Activated CD8-positive, alpha-beta T cell treated with anti-CD3 and anti-CD28 coated beads, Interleukin-2, amount 10 ng/mL, durations not matched to agents 7 days and 5 days (primary cell): ENCODE measurements around the gene PRKAR1B. TPM values are rescaled to one million over a fixed set of nuclear protein-coding genes. Genes with fewer than 3 reads are reported as not detected.

Experiments
- ATAC-seq: fragments of 150-1000 bp; cut with Tn5 transposase; one replicate; pipeline ENCODE4 v1.10.0; 2021; ENCODE audit warnings: moderate library complexity
- CTCF ChIA-PET: fragments of 350-600 bp; sonication (Branson Sonifier 250); formaldehyde crosslinking; loops from one replicate; lab custom pipeline; 2021; ENCODE audit warnings: antibody characterized with exemption; lab: Charles Lee
- POLR2A ChIA-PET: fragments of 350-600 bp; sonication (Branson Sonifier 250); formaldehyde crosslinking; loops from one replicate; lab custom pipeline; 2021; ENCODE audit warnings: antibody characterized with exemption; lab: Charles Lee
- DNase-seq: peaks from one replicate; pipeline ENCODE4 v3.0.0-alpha.2; 2020
- H3K27ac Mint-ChIP-seq: one replicate; pipeline ENCODE4 v1.8.0; 2021; ENCODE audit warnings: mild to moderate bottlenecking, mixed read lengths
- H3K27me3 Mint-ChIP-seq: one replicate; pipeline ENCODE4 v1.8.0; 2021; ENCODE audit warnings: low read depth, mixed read lengths
- H3K36me3 Mint-ChIP-seq: one replicate; pipeline ENCODE4 v1.8.0; 2021; ENCODE audit warnings: low read depth, mixed read lengths
- H3K4me1 Mint-ChIP-seq: one replicate; pipeline ENCODE4 v1.8.0; 2021; ENCODE audit warnings: low read depth, mixed read lengths
- H3K4me3 Mint-ChIP-seq: one replicate; pipeline ENCODE4 v1.8.0; 2021; ENCODE audit warnings: mild to moderate bottlenecking, mixed read lengths
- H3K9me3 Mint-ChIP-seq: one replicate; pipeline ENCODE4 v1.8.0; 2022; ENCODE audit warnings: mixed read lengths; ENCODE audit not compliant: insufficient read depth
- total RNA-seq, 2 experiments: library from RNA; stranded (reverse); gene quantifications; one replicate each; pipeline ENCODE4 v1.2.3, GENCODE V29; 2021

Gene PRKAR1B
- total RNA-seq, 2 experiments from 2014 or later = 56.5 to 58.2 TPM

DNA sequence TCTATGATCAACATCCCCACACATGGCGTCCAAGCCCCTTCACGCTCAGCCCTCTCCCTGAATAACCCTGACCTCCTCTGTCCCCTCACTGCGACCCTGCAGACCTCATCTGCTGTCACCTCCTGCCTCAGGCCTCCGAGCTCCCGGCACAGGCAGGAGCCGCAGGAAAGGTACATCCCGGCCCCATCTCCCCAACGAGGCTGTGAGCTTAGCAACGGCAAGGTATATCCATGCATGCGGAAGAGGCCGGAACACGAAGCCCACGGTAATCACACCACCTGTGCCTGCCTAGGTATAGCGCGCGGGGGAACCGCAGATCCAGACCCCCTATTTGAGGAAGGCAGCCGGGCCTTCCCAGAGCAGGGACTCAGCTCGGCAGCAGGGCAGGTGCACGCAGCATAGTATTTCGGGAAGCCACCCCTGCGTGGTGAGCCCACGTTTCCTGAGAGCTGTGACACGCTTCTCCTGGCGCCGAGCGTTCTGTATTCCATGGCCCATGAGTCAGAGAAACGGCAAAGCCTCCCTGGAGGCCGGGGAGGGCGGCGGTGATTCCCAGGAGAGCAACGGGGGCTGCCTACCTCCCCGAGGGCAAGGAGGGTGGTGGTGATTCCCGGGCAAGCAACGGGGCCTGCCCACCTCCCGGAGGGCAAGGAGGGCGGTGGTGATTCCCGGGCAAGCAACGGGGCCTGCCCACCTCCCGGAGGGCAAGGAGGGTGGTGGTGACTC, 50.7 kb downstream of the PRKAR1B start:
- Mint-ChIP-seq H3K9me3 (peaks cover 15% of the 10 kb centered on the region), H3K27ac (no peak overlapping the region), H3K36me3 (peaks cover 56% of the 10 kb centered on the region), H3K4me1 (no peaks in the 10 kb centered on the region), H3K4me3 (no peak overlapping the region), H3K27me3 (no peaks in the 10 kb centered on the region)
- ATAC-seq (no peak), DNase-seq (no peak)
- CTCF ChIA-PET = no interaction called here
- POLR2A ChIA-PET = no interaction called here

DNA sequence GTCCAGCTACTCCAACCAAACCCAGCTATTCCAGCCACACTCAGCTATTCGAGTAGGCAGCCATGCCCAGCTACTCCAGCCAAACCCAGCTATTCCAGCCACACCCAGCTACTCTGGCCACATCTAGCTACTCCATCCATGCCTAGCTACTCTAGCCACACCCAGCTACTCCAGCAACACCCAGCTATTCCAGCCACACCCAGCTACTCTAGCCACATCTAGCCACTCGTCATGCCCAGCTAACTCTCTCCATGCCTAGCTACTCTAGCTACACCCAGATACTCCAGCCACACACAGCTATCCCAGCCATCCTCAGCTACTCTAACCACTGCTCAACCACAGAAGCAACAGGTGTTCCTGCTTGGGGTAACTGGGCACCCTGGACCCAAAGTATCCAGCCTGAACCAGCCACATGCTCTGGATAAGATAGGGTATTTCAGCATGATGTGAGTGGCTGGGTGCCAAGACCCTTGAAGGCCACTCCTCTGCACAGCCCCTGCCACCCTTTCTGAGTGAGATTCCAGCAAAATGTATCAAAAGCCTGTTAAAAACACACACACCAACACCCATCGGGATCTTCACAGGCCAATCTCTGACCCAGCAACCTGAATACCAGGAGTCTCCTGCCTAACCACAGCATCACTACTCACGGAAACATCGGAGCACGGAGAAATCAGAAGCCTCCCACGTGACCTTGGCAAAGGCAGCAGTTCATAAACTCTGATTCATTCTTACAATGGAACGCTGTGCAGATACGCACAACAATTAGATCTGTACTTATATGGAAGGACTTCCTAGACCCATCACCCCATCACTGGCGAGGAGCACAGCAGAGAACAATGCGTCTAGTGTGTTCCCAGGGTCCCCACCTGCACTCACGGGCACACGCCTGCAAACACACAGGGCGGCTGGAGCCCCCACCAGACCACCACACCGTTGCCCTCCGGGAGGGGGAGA, 52.3 kb downstream of the PRKAR1B start:
- Mint-ChIP-seq H3K36me3 (peaks cover 48% of the 10 kb centered on the region), H3K27ac (no peak overlapping the region), H3K27me3 (no peaks in the 10 kb centered on the region), H3K4me3 (no peak overlapping the region), H3K4me1 (no peaks in the 10 kb centered on the region), H3K9me3 (peaks cover 11% of the 10 kb centered on the region)
- POLR2A ChIA-PET = no interaction called here
- CTCF ChIA-PET = no interaction called here
- ATAC-seq = no peak
- no peak for DNase-seq

- POLR2A ChIA-PET = no interaction called here
Observed at GRCh38 chr7:673681-674453, 53.2 kb downstream of the PRKAR1B start.

DNA sequence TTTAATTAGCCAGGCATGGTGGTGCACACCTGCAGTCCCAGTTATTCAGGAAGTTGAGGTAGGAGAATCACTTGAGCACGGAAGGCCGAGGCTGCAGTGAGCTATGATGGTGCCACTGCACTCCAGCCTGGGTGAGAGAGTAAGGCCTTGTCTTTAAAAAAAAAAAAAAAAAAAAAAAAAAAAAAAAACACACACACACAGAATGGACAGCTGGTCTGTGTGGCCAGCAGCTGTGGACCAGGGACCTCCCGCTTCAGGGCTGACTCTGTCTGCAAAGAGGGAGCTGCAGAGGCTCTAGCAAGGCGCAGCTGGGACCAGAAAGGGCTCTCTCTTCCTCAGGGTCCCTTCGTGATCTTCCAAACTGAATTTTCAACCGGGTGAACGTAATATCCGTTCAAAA, 54.2 kb downstream of the PRKAR1B start:
- Mint-ChIP-seq H3K4me1 (peaks cover 3% of the 10 kb centered on the region), H3K27me3 (no peaks in the 10 kb centered on the region), H3K27ac (no peak overlapping the region), H3K9me3 (peaks cover 5% of the 10 kb centered on the region), H3K36me3 (peaks cover 42% of the 10 kb centered on the region), H3K4me3 (no peak overlapping the region)
- no peak for DNase-seq
- POLR2A ChIA-PET = no interaction called here
- ATAC-seq = no peak
- CTCF ChIA-PET = no interaction called here

More at GRCh38 chr7:673681-674453, 53.2 kb downstream of the PRKAR1B start:
- no peaks in the 10 kb centered on the region for H3K27me3 Mint-ChIP-seq
- H3K4me3 Mint-ChIP-seq = no peak overlapping the region
- H3K9me3 Mint-ChIP-seq = peaks cover 5% of the 10 kb centered on the region
- ATAC-seq (no peak), DNase-seq (no peak)
- CTCF ChIA-PET = no interaction called here
- H3K36me3 Mint-ChIP-seq = peaks cover 44% of the 10 kb centered on the region
- H3K4me1 Mint-ChIP-seq = no peaks in the 10 kb centered on the region
- no peak overlapping the region for H3K27ac Mint-ChIP-seq

DNA sequence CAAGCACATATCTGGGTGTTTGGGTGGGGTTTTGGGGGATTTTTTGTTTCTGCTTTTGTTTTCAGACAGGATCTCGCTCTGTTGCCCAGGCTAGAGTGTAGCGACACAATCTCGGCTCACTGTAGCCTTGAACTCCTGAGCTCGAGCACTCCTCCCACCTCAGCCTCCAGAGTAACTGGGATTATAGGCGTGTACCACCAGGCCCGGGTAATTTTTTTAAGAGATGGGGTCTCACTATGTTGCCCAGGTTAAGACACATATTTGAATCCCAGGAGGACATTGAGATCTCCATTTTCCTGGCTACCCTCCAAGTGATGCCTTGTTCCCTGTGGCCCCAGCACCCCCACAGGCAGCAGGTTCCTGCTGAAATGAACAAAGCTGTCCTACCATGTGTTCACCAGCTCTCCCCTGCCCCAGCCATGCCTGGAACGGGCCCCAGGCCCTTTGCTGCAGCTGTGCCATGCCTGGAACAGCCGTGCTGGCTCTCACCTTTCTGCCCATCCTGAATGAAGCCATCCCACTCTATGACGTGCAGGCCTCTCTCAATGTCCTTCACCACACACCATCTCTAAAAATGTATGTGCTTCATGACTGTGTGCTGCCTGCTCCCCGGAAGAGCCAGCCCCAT, 55.6 kb downstream of the PRKAR1B start:
- ChIA-PET POLR2A (no interaction called here), CTCF (interaction anchor here (0.9 kb wide), 1 partner anchor 151 kb away, joined by 3 read pairs; no protein-coding TSS in a partner anchor)
- H3K4me1 Mint-ChIP-seq = peaks cover 3% of the 10 kb centered on the region
- no peak overlapping the region for H3K4me3 Mint-ChIP-seq
- peaks cover 5% of the 10 kb centered on the region for H3K9me3 Mint-ChIP-seq
- peaks cover 34% of the 10 kb centered on the region for H3K36me3 Mint-ChIP-seq
- H3K27me3 Mint-ChIP-seq = no peaks in the 10 kb centered on the region
- ATAC-seq (no peak), DNase-seq (no peak)
- no peak overlapping the region for H3K27ac Mint-ChIP-seq

GRCh38 chr7:670501-671390, 56.3 kb downstream of the PRKAR1B start:
- POLR2A ChIA-PET = no interaction called here
- H3K36me3 Mint-ChIP-seq = peaks cover 26% of the 10 kb centered on the region
- CTCF ChIA-PET = interaction anchor here (0.9 kb wide), 1 partner anchor 150 kb away, joined by 3 read pairs; no protein-coding TSS in a partner anchor
- H3K4me1 Mint-ChIP-seq = peaks cover 3% of the 10 kb centered on the region
- no peak overlapping the region for H3K27ac Mint-ChIP-seq
- no peak overlapping the region for H3K4me3 Mint-ChIP-seq
- DNase-seq = no peak
- H3K9me3 Mint-ChIP-seq = peaks cover 5% of the 10 kb centered on the region
- no peak for ATAC-seq
- H3K27me3 Mint-ChIP-seq = no peaks in the 10 kb centered on the region

GRCh38 chr7:668958-669357, 58.1 kb downstream of the PRKAR1B start:
- ATAC-seq = no peak
- Mint-ChIP-seq H3K27me3 (no peaks in the 10 kb centered on the region), H3K36me3 (peaks cover 11% of the 10 kb centered on the region), H3K4me3 (no peak overlapping the region), H3K27ac (no peak overlapping the region), H3K9me3 (no peaks in the 10 kb centered on the region), H3K4me1 (peaks cover 7% of the 10 kb centered on the region)
- DNase-seq = no peak
- CTCF ChIA-PET = interaction anchor here (0.8 kb wide), 1 partner anchor 50 kb away, joined by 3 read pairs; no protein-coding TSS in a partner anchor
- POLR2A ChIA-PET = no interaction called here

DNA sequence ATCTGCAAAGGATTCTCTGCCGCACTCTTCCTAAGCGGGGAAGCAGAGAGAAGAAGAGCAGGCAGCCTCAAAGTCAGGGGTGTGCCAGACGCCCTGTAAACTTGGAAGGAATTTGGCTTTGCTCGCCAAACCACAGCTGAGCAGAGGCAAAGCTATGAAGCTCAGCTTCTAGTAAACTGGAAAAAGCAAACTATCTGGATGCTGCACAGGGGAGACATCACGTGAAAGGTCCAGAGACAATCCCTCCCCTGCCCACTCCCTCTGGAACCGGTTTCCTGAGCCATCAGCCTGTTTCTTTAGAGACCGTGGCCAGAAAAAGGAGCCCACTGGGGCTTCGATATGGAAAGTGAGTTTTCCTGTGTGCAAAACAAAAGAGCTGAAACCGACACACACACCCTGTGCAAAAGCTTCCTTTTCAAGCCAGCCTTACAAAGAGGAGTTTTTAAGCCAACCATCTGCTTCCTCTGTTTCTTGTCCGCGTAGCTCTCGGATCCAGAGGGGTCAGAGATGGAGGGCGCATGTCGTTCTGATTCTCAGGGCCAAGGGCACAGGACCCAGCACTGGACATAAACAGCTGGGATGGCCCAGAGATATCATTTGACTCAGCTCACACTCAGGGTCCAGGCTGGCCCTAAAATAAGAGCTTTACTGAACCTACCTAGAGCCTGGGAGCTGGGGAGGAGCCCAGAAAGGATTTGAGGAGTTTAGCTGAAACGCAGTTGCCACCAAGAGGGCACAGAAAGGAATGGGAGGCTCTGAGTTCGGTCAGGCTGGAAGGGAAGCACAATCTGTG, 58.7 kb downstream of the PRKAR1B start:
- CTCF ChIA-PET = interaction anchor here (0.8 kb wide), 1 partner anchor 49 kb away, joined by 3 read pairs; no protein-coding TSS in a partner anchor

GRCh38 chr7:666454-667292, 60.4 kb downstream of the PRKAR1B start:
- Mint-ChIP-seq H3K9me3 (no peaks in the 10 kb centered on the region), H3K4me3 (no peak overlapping the region), H3K27ac (no peak overlapping the region), H3K4me1 (peaks cover 13% of the 10 kb centered on the region), H3K27me3 (no peaks in the 10 kb centered on the region), H3K36me3 (peaks cover 9% of the 10 kb centered on the region)
- ChIA-PET CTCF (no interaction called here), POLR2A (interaction anchor here (0.6 kb wide), 1 partner anchor 105 kb away, joined by 4 read pairs; no protein-coding TSS in a partner anchor)
- ATAC-seq (no peak), DNase-seq (no peak)

More for the DNA sequence above, 58.7 kb downstream of the PRKAR1B start:
- Mint-ChIP-seq H3K9me3 (no peaks in the 10 kb centered on the region), H3K36me3 (peaks cover 9% of the 10 kb centered on the region), H3K27me3 (no peaks in the 10 kb centered on the region), H3K4me1 (peaks cover 7% of the 10 kb centered on the region), H3K27ac (no peak overlapping the region), H3K4me3 (no peak overlapping the region)
- ATAC-seq (no peak), DNase-seq (no peak)
- POLR2A ChIA-PET = no interaction called here
